RCC 7860 (cell line): Measurements from ENCODE around the gene TNFRSF9.
"Not testable (repeated sequence)": the region's sequence is repeated elsewhere in the genome, so short reads cannot be mapped to it uniquely, and the experiment has no call there.

Experiments
- DNase-seq: peaks from one replicate; pipeline ENCODE4 v3.0.0-alpha.2; 2015; ENCODE audit warnings: low spot score
- FAIRE-seq: peaks from 2 replicates; lab custom pipeline; 2012; peaks lifted over from hg19 to GRCh38; lab: Jason Lieb, UNC

Gene TNFRSF9

GRCh38 chr1:7961216-7962013, 20.8 kb upstream of the TNFRSF9 start, which contains the start of gene PARK7:
TSS of gene PARK7 (plus strand) at chr1:7961711. CDS start at chr1:7962786, 1,075 bp downstream.
- DNase-seq (peak; percentile 97), FAIRE-seq (peak; percentile 76)

GRCh38 chr1:7960867-7961215, 20.2 kb upstream of the TNFRSF9 start:
- no peak for DNase-seq
- no peak for FAIRE-seq

GRCh38 chr1:7960165-7960564, 19.5 kb upstream of the TNFRSF9 start:
- DNase-seq, result no peak
- FAIRE-seq, result no peak

- DNase-seq (peak; percentile 75), FAIRE-seq (no peak)
Observed at GRCh38 chr1:7956218-7957032, 15.8 kb upstream of the TNFRSF9 start.

GRCh38 chr1:7954683-7955082, 14.0 kb upstream of the TNFRSF9 start:
- DNase-seq, result no peak
- no peak for FAIRE-seq

- peak; percentile 73 for FAIRE-seq
- DNase-seq, result peak; percentile 81
Observed at GRCh38 chr1:7953850-7954609, 13.4 kb upstream of the TNFRSF9 start.

- DNase-seq, FAIRE-seq: not testable (repeated sequence)
Observed at GRCh38 chr1:7952791-7953190, 12.2 kb upstream of the TNFRSF9 start.

GRCh38 chr1:7948960-7949359, 8.3 kb upstream of the TNFRSF9 start:
- peak; percentile 97 for FAIRE-seq
- DNase-seq, result peak; percentile 95

- no peak for DNase-seq
- no peak for FAIRE-seq
Observed at GRCh38 chr1:7943251-7943650, 2.6 kb upstream of the TNFRSF9 start.

GRCh38 chr1:7942214-7942921, 1.7 kb upstream of the TNFRSF9 start:
- FAIRE-seq, result no peak
- DNase-seq, result no peak

GRCh38 chr1:7941437-7941793, 776 bp upstream of the TNFRSF9 start:
- DNase-seq (peak; percentile 53), FAIRE-seq (peak; percentile 77)

- FAIRE-seq (no peak), DNase-seq (no peak)
Observed at GRCh38 chr1:7940034-7940433, 605 bp downstream of the TNFRSF9 start.

- FAIRE-seq (no peak), DNase-seq (no peak)
Observed at GRCh38 chr1:7938070-7938469, 2.6 kb downstream of the TNFRSF9 start.

- no peak for DNase-seq
- no peak for FAIRE-seq
Observed at GRCh38 chr1:7932524-7933138, 8.0 kb downstream of the TNFRSF9 start.

- DNase-seq (no peak), FAIRE-seq (no peak)
Observed at GRCh38 chr1:7931446-7931812, 9.2 kb downstream of the TNFRSF9 start.

GRCh38 chr1:7930645-7931445, 9.8 kb downstream of the TNFRSF9 start:
- no peak for FAIRE-seq
- no peak for DNase-seq

GRCh38 chr1:7929637-7930036, 11.0 kb downstream of the TNFRSF9 start:
- FAIRE-seq (no peak), DNase-seq (no peak)

GRCh38 chr1:7928247-7928646, 12.4 kb downstream of the TNFRSF9 start:
- no peak for DNase-seq
- FAIRE-seq, result no peak

GRCh38 chr1:7927061-7927460, 13.6 kb downstream of the TNFRSF9 start:
- not testable (repeated sequence) for FAIRE-seq, DNase-seq
